Stimulated activated CD8-positive, alpha-beta memory T cell treated with anti-CD3 and anti-CD28 coated beads, Interleukin-2, amount 100 ng/mL, for 48 hours (primary cell): ENCODE results near the gene SARNP.
A peak's percentile ranks its signal among the peaks of the same experiment; 100 is the strongest.

Experiments used
- DNase-seq, 2 donors: peaks; one replicate each; pipeline ENCODE4 v3.0.0-alpha.2; 2020; ENCODE audit warnings: low read depth in 2 of 2

Gene SARNP

GRCh38 chr12:55726971-55727370 lies 90.6 kb downstream of the SARNP start:
- DNase-seq, result no peak

GRCh38 chr12:55725556-55725955 lies 92.0 kb downstream of the SARNP start:
- DNase-seq, result no peak

- DNase-seq, result no peak
These were observed 92.6 kb downstream of the SARNP start for GRCh38 chr12:55724940-55725309.

- DNase-seq, result peak; percentile 43 to 45
These were observed 93.1 kb downstream of the SARNP start for GRCh38 chr12:55724226-55724939.

GRCh38 chr12:55723516-55724225 lies 93.9 kb downstream of the SARNP start:
- DNase-seq, result no peak

- DNase-seq, result no peak
These were observed 94.6 kb downstream of the SARNP start for GRCh38 chr12:55722948-55723347.

- no peak for DNase-seq
These were observed 95.8 kb downstream of the SARNP start for GRCh38 chr12:55721601-55722213.

- no peak for DNase-seq
These were observed 96.6 kb downstream of the SARNP start for GRCh38 chr12:55720894-55721444.

GRCh38 chr12:55720071-55720564 lies 97.4 kb downstream of the SARNP start, which contains the start of gene RDH5:
Gene RDH5, plus strand, starts transcription at chr12:55720393. Its CDS starts 792 bp downstream, at chr12:55721185.
- DNase-seq, result no peak

- DNase-seq, result no peak
These were observed 98.2 kb downstream of the SARNP start for GRCh38 chr12:55719371-55719770.

- no peak for DNase-seq
These were observed 98.8 kb downstream of the SARNP start for GRCh38 chr12:55718624-55719275.

GRCh38 chr12:55718015-55718414 lies 99.5 kb downstream of the SARNP start:
- DNase-seq, result no peak

GRCh38 chr12:55717011-55718007 lies 100.2 kb downstream of the SARNP start:
- no peak for DNase-seq

- DNase-seq, result no peak
These were observed 101.0 kb downstream of the SARNP start for GRCh38 chr12:55716582-55716957.

GRCh38 chr12:55715833-55716581 lies 101.5 kb downstream of the SARNP start, which contains the start of gene BLOC1S1:
Gene BLOC1S1, plus strand, starts transcription at chr12:55716046. Its CDS starts 6 bp downstream, at chr12:55716052.
- DNase-seq, result peak; percentile 94 to 96

- no peak for DNase-seq
These were observed 102.3 kb downstream of the SARNP start for GRCh38 chr12:55715169-55715764.

GRCh38 chr12:55713721-55714120 lies 103.8 kb downstream of the SARNP start:
- DNase-seq, result no peak

- no peak for DNase-seq
These were observed 104.7 kb downstream of the SARNP start for GRCh38 chr12:55712700-55713415.
